ENCODE results near the gene GALK1. TPM values are rescaled to one million over a fixed set of nuclear protein-coding genes. Genes with fewer than 3 reads are reported as not detected.
"Not testable (repeated sequence)": the region's sequence is repeated elsewhere in the genome, so short reads cannot be mapped to it uniquely, and the experiment has no call there.

The GALK1 gene
- total RNA-seq, 1 experiment from 2014 or later = 75.0 TPM

DNA sequence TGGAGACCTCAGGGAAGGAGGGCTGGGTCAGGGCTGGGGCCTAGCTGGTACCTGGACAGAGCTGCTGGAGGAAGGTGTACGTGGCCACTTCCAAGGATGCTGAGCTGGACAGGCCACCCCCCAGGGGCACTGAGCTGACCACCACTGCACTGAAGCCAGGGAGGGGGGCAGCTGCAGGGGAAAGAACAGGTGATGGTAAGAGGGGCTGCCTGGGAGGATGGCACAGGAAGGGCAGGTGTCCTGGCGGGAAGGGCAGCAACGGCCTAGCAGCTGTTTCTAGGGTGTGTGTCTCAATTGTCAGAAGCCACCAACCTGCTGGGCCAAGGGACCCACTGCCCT is 1.8 kb downstream of the GALK1 start:
- ChIA-PET CTCF (no interaction called here), POLR2A (ENCODE audit: unreplicated experiment) (no interaction called here)
- peaks cover 2% of the 10 kb centered on the region; the same call in 1 of the 2 replicates for H3K36me3 ChIP-seq (ENCODE audit: low read depth, low read length)
- no peaks in the 10 kb centered on the region for H3K9me2 ChIP-seq (replicated peaks; ENCODE audit: low read length)
- H3K4me3 ChIP-seq (ENCODE audit: low read length) = no peak overlapping the region
- no TSS peak for BruUV-seq (replicated peaks)
- DNase-seq = no peak
- H3K79me2 ChIP-seq (ENCODE audit: low read length) = peaks cover 5% of the 10 kb centered on the region; the same call in 1 of the 2 replicates
- intact Hi-C loops (cut with micrococcal nuclease) = no loop called here
- peaks cover 11% of the 10 kb centered on the region for H3K4me1 ChIP-seq (ENCODE audit: insufficient read depth, low read length)
- H2AFZ ChIP-seq (ENCODE audit: low read length) = no peak overlapping the region
- TF ChIP-seq CTCF (conservative IDR thresholded peaks at IDR 0.05; ENCODE audit: low read depth, low read length) (no peak), EZH2 (IDR thresholded peaks at IDR 0.05; ENCODE audit: low read length, unreplicated experiment) (no peak), EZH2phosphoT487 (IDR thresholded peaks at IDR 0.05; ENCODE audit: borderline replicate concordance, low read length) (no peak)
- no peaks in the 10 kb centered on the region for H4K20me1 ChIP-seq (ENCODE audit: low read length)
- H3F3A ChIP-seq (ENCODE audit: low read length, unreplicated experiment) = no peaks in the 10 kb centered on the region
- ATAC-seq = no peak
- no peak overlapping the region for H3K9ac ChIP-seq (ENCODE audit: low read length)
- no peaks in the 10 kb centered on the region for H3K9me3 ChIP-seq (ENCODE audit: low read length)
- H3K27me3 ChIP-seq (ENCODE audit: low read length) = no peaks in the 10 kb centered on the region
- H3K27ac ChIP-seq (ENCODE audit: low read length) = no peak overlapping the region
- H3K4me2 ChIP-seq (ENCODE audit: low read length) = no peak overlapping the region; the same call in 1 of the 2 replicates

- no TSS peak for BruUV-seq (replicated peaks)
- POLR2A ChIA-PET (ENCODE audit: unreplicated experiment) = no interaction called here
- no peak overlapping the region for H3K27ac ChIP-seq (ENCODE audit: low read length)
These were observed 2.3 kb downstream of the GALK1 start for GRCh38 chr17:75762513-75763268.

GRCh38 chr17:75759978-75760640 is 4.9 kb downstream of the GALK1 start:
- BruUV-seq (replicated peaks); POLR2A ChIA-PET (ENCODE audit: unreplicated experiment); H3K27ac ChIP-seq (ENCODE audit: low read length): not testable (repeated sequence)

More at GRCh38 chr17:75762513-75763268, 2.3 kb downstream of the GALK1 start:
- Histone ChIP-seq H2AFZ (ENCODE audit: low read length) (no peak overlapping the region), H3K27me3 (ENCODE audit: low read length) (no peaks in the 10 kb centered on the region), H3K4me3 (ENCODE audit: low read length) (no peak overlapping the region), H4K20me1 (ENCODE audit: low read length) (no peaks in the 10 kb centered on the region), H3F3A (ENCODE audit: low read length, unreplicated experiment) (no peaks in the 10 kb centered on the region), H3K36me3 (ENCODE audit: low read depth, low read length) (peaks cover 8% of the 10 kb centered on the region; the same call in 1 of the 2 replicates), H3K9ac (ENCODE audit: low read length) (no peak overlapping the region), H3K9me2 (replicated peaks; ENCODE audit: low read length) (no peaks in the 10 kb centered on the region), H3K9me3 (ENCODE audit: low read length) (no peaks in the 10 kb centered on the region), H3K4me2 (ENCODE audit: low read length) (no peak overlapping the region), H3K79me2 (ENCODE audit: low read length) (peaks cover 5% of the 10 kb centered on the region; the same call in 1 of the 2 replicates), H3K4me1 (ENCODE audit: insufficient read depth, low read length) (peaks cover 11% of the 10 kb centered on the region)
- DNase-seq (no peak), ATAC-seq (no peak)
- CTCF ChIA-PET = interaction anchor here (0.7 kb wide), 1 partner anchor 131 kb away, joined by 4 read pairs; no protein-coding TSS in a partner anchor
- intact Hi-C loops (cut with micrococcal nuclease) = no loop called here
- TF ChIP-seq EZH2 (IDR thresholded peaks at IDR 0.05; ENCODE audit: low read length, unreplicated experiment) (no peak), CTCF (conservative IDR thresholded peaks at IDR 0.05; ENCODE audit: low read depth, low read length) (no peak), EZH2phosphoT487 (IDR thresholded peaks at IDR 0.05; ENCODE audit: borderline replicate concordance, low read length) (no peak)

More at GRCh38 chr17:75759978-75760640, 4.9 kb downstream of the GALK1 start:
- ATAC-seq; H3K27me3 ChIP-seq (ENCODE audit: low read length); H3F3A ChIP-seq (ENCODE audit: low read length, unreplicated experiment); H4K20me1 ChIP-seq (ENCODE audit: low read length); H3K79me2 ChIP-seq (ENCODE audit: low read length); H2AFZ ChIP-seq (ENCODE audit: low read length); H3K4me3 ChIP-seq (ENCODE audit: low read length); intact Hi-C loops (cut with micrococcal nuclease); DNase-seq; H3K4me2 ChIP-seq (ENCODE audit: low read length); H3K9ac ChIP-seq (ENCODE audit: low read length); H3K9me2 ChIP-seq (replicated peaks; ENCODE audit: low read length); CTCF ChIA-PET; H3K9me3 ChIP-seq (ENCODE audit: low read length): not testable (repeated sequence)
- Histone ChIP-seq H3K4me1 (ENCODE audit: insufficient read depth, low read length) (peaks cover 11% of the 10 kb centered on the region), H3K36me3 (ENCODE audit: low read depth, low read length) (peaks cover 25% of the 10 kb centered on the region; the same call in 1 of the 2 replicates)

Measured in PC-3 (cell line).